Mesodermal cell (in vitro differentiated cells): ENCODE measurements around the gene IL17RD.

ENCODE experiments used
- H3K27ac ChIP-seq: 2 replicates; pipeline ENCODE4 v1.7.0; 2013; ENCODE audit warnings: mild to moderate bottlenecking, low read depth, low read length, moderate library complexity; ENCODE audit not compliant: severe bottlenecking
- H3K36me3 ChIP-seq: 2 replicates; pipeline ENCODE4 v1.7.1; 2013; ENCODE audit warnings: mild to moderate bottlenecking, low read length, moderate library complexity; ENCODE audit not compliant: control insufficient read depth, insufficient read depth
- H3K4me1 ChIP-seq: one replicate; pipeline ENCODE4 v1.7.1; 2013; ENCODE audit warnings: mild to moderate bottlenecking, low read length; ENCODE audit not compliant: insufficient read depth, control insufficient read depth, poor library complexity, severe bottlenecking
- H3K4me3 ChIP-seq: 2 replicates; pipeline ENCODE4 v1.7.0; 2013; ENCODE audit warnings: low read length, control low read depth, mild to moderate bottlenecking; ENCODE audit not compliant: insufficient read depth, poor library complexity, severe bottlenecking; ENCODE audit errors: extremely low read depth
- H3K9me3 ChIP-seq: 2 replicates; pipeline ENCODE4 v1.7.1; 2013; ENCODE audit warnings: mild to moderate bottlenecking, low read length, moderate library complexity; ENCODE audit not compliant: control insufficient read depth
- WGBS, 2 experiments: methylation state at CpG; one replicate each; pipeline ENCODE4 v1.1.5; 2013; ENCODE audit warnings: missing lambda C conversion rate in 2 of 2; ENCODE audit not compliant: insufficient coverage in 2 of 2; 5-methylcytosine and 5-hydroxymethylcytosine counted together

The IL17RD gene

DNA sequence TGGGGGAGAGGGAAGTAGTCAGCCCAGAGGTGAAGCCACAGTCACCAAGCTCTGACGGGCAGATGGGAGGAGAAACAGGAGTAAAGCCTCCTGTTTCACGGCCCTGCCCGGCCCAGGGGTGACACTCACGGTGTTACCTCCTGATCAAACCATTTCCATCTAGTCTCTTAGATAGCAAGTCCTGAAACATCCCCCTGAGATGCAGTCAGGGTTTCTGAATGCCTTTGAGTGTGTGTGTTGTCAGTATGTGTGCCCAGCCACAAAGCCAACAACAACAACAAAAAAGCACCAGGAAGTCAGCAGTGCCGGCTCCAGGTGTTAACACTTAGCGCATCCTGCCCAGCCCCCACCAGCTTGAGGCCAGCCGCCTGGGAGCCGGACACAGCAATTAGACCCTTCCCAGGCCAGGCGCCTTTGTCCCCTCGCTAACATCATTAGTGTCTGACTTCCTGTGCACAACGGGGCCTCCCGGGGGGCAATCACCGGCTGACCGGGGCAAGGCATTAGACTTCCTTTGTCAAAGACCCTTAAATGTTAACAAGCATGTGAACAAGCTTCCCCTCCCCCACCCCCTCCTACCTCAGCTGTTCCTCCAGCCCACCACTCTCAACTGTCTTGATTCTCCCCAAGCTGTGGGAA, 34.5 kb downstream of the IL17RD start:
- Histone ChIP-seq H3K36me3 (no peaks in the 10 kb centered on the region), H3K4me1 (peaks cover 52% of the 10 kb centered on the region), H3K27ac (peak overlapping the region; percentile 80), H3K4me3 (peak overlapping the region; percentile 9), H3K9me3 (no peaks in the 10 kb centered on the region)
- WGBS, 2 experiments, result 0 to 2% methylated on average over 8 to 14 of the region's 14 CpGs

DNA sequence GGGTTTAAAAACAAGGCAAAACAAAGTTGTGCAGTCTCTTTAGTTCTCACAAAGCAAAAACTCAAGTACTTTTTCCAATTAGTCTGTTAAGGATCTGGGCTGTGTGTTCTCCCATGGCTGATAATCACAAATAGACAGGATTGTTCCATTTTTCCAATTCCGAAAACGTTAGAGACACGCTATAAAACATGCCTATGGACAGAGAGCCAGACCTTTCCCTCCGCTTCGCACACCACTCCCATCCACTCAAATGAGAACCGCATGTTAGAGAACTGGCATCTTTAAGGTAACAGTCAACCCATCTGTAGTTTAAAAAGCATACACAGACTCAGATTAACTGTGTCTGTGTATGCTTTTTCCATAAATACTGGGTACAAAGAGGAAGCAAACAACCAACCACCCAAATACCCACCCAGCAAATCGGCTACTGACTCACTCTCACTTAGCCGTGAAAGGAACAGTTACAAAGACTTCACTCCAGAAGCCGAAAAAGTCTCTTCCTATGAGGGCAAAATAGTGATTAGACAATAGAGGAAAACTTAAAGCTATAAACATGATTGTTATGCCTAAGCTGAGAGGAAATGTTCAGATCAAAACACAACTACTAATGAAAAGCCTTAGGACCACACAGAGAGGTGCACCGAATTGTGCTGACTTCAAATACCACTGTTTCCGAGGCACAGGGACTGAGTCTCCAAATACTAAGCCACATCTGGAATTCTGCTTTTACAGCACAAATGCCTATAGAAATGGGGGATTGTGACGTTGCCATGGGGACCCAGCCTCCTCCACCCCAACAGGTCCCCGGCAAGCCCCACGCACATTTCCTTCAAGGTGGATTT, 36.1 kb downstream of the IL17RD start:
- Histone ChIP-seq H3K36me3 (peaks cover 7% of the 10 kb centered on the region), H3K4me1 (peaks cover 62% of the 10 kb centered on the region), H3K9me3 (no peaks in the 10 kb centered on the region), H3K4me3 (no peak overlapping the region), H3K27ac (peak overlapping the region; percentile 90)
- 79 to 86% methylated on average over 5 to 6 of the region's 14 CpGs for WGBS, 2 experiments

DNA sequence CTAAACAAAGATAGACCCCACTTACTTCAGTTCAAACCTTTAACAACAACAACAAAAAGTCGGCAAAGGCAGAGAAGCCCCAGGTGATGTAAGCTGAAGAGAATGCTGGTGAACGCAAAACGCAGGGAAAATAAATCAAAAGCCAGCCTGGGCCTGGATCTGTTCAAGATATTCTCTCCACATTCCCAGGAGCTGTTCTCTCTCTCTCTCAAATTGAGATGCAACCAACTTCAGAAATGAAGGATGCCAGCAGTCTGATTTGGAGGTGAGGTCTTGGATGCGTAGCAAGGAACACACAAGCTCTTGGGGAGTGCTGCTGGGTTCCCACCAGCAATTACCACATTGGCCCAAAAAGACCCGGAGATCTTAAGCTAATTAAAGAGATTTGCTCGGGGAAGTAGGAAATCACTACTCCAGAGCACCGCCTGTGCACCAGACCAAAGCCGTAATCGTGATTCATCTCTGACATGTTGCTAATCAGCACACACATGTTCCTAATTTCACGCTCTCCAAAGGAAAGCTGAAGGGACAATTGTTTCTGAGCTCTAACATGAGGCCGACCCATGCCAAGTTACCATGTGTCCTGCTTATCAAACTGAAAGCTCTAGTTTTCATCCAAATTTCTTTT, 37.1 kb downstream of the IL17RD start:
- H3K4me3 ChIP-seq, result no peak overlapping the region
- peaks cover 66% of the 10 kb centered on the region for H3K4me1 ChIP-seq
- 72 to 78% methylated on average over 4 to 9 of the region's 11 CpGs for WGBS, 2 experiments
- H3K36me3 ChIP-seq, result peaks cover 7% of the 10 kb centered on the region
- H3K9me3 ChIP-seq, result no peaks in the 10 kb centered on the region
- peak overlapping the region; percentile 90 for H3K27ac ChIP-seq

DNA sequence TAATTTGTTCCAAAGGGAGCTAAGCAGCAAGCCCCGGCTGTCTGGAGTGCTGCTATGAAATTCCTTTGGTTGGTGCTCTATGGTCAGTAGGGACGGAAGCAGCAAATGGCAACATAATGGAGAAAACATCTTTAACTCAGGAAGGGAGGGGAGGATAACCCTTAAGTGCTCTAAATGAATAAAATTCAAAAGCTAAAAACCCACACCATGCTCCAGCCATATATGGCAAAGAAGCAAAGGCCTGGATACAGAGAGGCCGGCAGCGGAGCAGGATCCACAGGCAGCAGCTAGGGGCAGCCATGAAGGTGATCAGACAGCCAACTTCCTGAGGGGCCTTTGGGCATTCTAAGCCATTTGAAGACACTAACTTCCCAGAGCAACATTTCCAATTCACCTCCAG, 38.9 kb downstream of the IL17RD start:
- H3K4me3 ChIP-seq, result no peak overlapping the region
- H3K9me3 ChIP-seq, result no peaks in the 10 kb centered on the region
- no peak overlapping the region for H3K27ac ChIP-seq
- peaks cover 10% of the 10 kb centered on the region for H3K36me3 ChIP-seq
- peaks cover 61% of the 10 kb centered on the region for H3K4me1 ChIP-seq
- 71 to 83% methylated on average over 2 to 3 of the region's 4 CpGs for WGBS, 2 experiments

DNA sequence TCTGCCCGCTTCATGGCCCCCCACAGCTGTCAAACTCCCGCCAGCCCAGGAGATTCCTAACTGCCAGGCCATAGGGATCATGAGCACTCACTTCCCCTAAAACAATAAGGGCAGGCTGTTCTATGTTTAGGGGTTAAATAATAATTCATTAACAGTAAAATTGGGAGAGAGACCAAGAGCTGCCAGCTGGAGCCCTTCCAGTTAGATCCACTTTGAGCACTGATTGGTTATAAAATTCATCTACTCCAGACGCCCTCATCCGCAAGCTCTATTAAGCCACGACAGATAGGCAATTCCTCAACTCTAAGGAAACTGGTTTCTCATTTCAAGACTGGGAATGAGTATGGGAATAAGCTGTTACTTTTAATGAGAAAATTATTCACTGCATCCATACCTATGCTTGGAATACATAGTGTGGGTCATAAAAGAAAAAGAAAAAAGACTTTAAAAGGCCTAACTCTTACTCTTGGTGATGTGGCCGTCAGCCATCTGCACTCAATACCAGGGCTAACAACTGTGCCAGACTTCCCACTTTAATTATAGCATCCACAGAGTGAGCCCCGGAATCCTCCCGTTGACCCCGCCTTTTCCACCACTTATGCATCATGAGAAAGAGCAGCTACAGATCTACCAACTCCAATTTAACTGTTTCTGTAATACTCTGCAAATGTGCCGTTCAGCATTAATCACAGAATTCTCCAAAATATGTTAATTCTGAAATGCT, 44.5 kb downstream of the IL17RD start:
- no peak overlapping the region for H3K4me3 ChIP-seq
- 94 to 100% methylated on average over 1 to 3 of the region's 10 CpGs for WGBS, 2 experiments
- peaks cover 13% of the 10 kb centered on the region for H3K4me1 ChIP-seq
- H3K9me3 ChIP-seq, result no peaks in the 10 kb centered on the region
- H3K27ac ChIP-seq, result no peak overlapping the region
- H3K36me3 ChIP-seq, result peaks cover 19% of the 10 kb centered on the region

DNA sequence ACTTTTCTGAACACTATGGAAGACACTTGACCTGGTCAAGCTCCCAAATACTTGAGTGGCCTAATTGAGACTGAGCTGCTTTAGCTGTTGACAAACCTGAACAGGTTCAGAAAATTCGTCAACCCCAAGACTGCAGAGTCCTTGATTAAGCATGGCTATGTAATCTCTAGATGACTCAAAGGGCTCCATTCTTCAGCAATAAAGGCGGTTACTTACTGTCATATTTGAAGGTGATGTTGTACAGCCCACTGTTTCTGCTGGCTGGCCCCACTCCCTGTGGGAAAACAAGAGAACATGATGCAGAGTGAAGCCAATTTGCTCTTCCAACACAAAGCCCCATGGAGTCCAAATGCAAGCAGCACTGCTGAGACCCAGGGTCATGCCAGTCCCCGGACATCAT, 45.1 kb downstream of the IL17RD start:
- Histone ChIP-seq H3K4me3 (no peak overlapping the region), H3K4me1 (peaks cover 13% of the 10 kb centered on the region), H3K36me3 (peaks cover 18% of the 10 kb centered on the region), H3K9me3 (no peaks in the 10 kb centered on the region), H3K27ac (no peak overlapping the region)
- 97 to 100% methylated on average over 2 to 3 of the region's 3 CpGs for WGBS, 2 experiments

DNA sequence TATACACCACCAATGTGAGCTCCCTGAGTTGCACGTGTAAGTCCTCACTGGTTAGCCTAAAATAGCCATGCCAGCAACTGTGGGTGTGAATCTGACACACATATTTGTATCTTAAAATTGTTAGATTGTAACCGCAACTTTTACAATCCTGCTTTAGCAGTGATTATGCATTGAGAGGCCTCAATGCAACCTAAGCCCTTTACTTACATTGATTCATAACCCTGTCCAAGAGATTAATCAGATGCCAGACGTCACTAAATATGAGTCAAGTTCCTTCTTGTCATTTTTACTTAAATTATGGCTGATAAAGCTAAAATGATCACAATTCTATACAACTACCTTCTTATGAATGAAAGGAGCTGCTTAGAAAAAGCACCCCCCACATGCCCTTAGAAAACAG, 46.9 kb downstream of the IL17RD start:
- H3K36me3 ChIP-seq, result peaks cover 28% of the 10 kb centered on the region
- no peak overlapping the region for H3K4me3 ChIP-seq
- 0 to 100% methylated on average over 1 to 2 of the region's 3 CpGs for WGBS, 2 experiments

DNA sequence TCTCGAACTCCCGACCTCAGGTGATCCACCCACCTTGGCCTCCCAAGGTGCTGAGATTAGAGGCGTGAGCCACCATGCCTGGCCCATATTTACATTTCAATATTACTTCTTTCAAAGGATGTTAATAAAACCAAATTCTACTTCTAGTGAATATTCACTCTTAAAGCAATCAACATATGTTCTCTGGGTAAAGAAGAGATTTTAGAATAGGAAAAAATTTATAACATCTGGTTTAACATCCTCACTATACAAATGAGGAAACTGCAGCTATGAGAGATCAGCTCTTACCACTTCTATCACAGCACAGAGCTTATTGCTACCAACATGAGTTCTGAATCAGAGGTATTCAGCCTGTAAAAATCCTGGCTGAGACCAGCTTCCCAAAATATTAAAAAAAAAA, 48.7 kb downstream of the IL17RD start:
- peaks cover 37% of the 10 kb centered on the region for H3K36me3 ChIP-seq
- WGBS, 2 experiments, result no CpG with 5 or more reads among the region's 3 CpGs

More for the DNA sequence above, 46.9 kb downstream of the IL17RD start:
- Histone ChIP-seq H3K27ac (no peak overlapping the region), H3K9me3 (no peaks in the 10 kb centered on the region), H3K4me1 (no peaks in the 10 kb centered on the region)

DNA sequence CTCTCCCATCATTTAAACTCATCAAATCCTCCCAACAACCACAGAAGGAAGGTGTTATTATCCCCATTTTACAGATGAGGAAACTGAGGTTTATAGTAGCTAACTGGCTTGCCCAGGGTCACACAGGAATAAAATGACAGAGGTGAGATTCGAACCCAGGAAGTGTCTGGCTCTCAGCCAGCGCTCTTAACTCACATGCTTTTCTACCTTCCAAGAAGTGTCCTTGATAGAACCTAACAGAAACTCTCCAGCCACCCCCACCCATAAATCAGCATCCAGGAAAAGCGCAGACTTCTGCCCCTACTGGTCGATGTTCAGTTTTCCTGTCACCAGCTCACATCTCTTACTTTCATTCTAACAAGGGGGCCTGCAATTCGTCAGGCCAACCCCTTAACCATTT, 52.9 kb downstream of the IL17RD start:
- no peak overlapping the region for H3K4me3 ChIP-seq
- 94% methylated on average over 3 to 4 of the region's 5 CpGs for WGBS, 2 experiments
- H3K9me3 ChIP-seq, result no peaks in the 10 kb centered on the region
- peak overlapping the region; percentile 53 for H3K27ac ChIP-seq
- peaks cover 52% of the 10 kb centered on the region for H3K36me3 ChIP-seq
- peaks cover 15% of the 10 kb centered on the region for H3K4me1 ChIP-seq

More for the DNA sequence above, 48.7 kb downstream of the IL17RD start:
- H3K27ac ChIP-seq, result no peak overlapping the region
- peaks cover 9% of the 10 kb centered on the region for H3K4me1 ChIP-seq
- H3K4me3 ChIP-seq, result no peak overlapping the region
- H3K9me3 ChIP-seq, result no peaks in the 10 kb centered on the region

DNA sequence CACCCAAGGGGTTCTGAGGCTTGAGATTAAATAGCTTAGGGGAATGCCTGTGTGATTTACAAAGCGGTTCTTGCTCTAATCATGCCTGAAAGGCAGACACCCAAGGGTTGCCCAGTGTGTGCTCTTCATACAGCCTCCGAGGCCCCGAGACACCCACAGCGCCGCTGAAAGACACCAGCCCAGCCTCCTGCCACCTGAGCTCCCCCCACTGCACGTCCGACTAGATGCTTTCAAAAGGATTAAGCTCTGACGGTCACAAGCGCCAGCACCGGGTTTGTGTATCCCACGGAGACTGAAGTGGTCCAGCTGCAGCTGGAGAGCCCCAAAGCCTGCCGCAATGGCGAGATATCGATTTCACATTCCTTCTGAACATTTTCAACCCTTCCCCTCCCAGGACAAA, 54.4 kb downstream of the IL17RD start:
- Histone ChIP-seq H3K4me1 (peaks cover 15% of the 10 kb centered on the region), H3K9me3 (no peaks in the 10 kb centered on the region), H3K27ac (no peak overlapping the region), H3K4me3 (no peak overlapping the region), H3K36me3 (peaks cover 63% of the 10 kb centered on the region)
- WGBS, 2 experiments, result 86 to 94% methylated on average over 10 to 11 of the region's 14 CpGs
